NCI-H510A (cell line): ENCODE results near the gene ATPAF2.
A peak's percentile ranks its signal among the peaks of the same experiment; 100 is the strongest.

Source experiments
- DNase-seq: peaks from one replicate; lab custom pipeline; 2025; lab: John Stamatoyannopoulos, UW

ATPAF2 gene

DNA sequence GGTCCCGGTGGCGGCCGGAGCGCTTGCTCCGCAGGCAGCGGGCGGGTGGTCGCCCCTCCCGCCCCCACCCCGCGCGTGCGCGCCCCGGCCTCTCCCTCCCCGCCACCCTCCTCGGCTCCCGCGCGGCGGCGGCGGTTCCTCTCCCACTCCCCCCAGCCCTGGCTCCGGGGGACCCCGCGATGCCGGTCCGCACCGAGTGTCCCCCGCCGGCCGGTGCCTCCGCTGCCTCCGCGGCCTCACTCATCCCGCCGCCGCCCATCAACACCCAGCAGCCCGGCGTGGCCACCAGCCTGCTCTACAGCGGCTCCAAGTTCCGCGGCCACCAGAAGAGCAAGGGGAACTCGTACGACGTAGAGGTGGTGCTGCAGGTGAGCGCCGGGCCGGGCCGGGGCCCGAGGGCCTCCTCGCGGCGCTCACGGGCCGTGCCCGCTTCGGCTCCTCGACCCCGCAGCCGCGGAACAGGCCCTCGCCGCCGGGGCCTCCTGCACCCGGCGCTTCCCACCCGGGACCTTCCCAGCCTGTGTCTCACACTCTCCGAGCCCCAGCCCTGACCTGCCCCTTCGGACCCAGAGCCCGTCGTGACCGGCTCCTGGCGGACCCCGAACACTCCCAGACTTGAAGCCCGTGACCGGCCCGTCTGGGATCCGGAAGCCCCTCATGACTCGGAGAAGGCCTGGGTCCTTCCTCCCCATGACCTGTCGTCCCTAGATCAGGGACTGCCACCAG is 730 bp upstream of the ATPAF2 start:
- DNase-seq, result no peak

DNA sequence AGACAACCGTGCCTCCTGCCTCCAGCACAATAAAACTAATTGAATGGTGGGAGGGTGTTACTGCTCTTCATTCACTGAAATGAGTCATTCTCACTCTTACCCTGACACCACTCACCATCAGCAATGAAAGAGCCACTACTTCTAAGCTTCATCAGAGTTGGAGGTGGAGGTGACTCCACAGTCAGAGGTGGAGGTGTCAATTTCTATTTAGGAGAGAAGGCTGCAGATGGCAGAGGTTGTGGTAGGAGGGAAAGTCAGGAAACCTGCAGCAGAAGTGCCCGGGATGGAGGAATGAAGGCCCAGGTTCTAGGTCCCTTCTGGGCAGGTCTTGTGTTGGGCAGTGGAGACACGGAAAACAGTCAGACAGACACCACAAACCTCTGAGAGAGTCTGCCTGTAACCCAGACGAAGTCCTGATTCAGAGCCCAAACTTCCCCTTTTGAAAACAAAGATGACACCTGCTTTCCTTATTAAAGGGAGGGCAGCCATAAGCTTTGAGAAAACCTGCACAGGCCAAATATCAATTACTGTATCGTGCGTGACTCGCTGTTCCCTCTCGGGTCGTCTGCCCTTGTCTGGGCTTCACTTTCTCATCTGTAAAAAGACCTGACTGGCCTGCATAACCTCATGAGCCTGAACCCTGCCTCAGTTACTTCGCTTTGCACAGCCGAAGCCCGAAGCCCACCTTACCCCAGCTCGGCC is 668 bp downstream of the ATPAF2 start:
- DNase-seq, result no peak

DNA sequence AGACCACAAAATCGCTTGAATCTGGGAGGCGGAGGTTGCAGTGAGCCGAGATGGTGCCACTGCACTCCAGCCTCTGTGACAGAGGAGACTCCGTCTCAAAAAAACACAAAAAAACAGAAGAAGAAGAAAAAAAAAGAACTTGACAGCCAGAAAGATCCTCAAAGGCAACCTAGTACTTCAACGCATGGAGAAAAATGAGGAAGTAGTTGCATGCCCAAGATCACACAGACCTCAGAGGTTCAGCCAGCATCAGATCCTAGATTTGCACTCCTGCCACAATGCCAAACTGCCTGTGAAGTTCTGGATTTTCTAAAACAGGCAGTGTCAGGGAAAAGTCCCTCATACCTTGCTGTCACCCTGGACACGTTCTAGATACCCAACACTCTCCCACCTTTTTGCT is 1.5 kb downstream of the ATPAF2 start:
- DNase-seq, result no peak

DNA sequence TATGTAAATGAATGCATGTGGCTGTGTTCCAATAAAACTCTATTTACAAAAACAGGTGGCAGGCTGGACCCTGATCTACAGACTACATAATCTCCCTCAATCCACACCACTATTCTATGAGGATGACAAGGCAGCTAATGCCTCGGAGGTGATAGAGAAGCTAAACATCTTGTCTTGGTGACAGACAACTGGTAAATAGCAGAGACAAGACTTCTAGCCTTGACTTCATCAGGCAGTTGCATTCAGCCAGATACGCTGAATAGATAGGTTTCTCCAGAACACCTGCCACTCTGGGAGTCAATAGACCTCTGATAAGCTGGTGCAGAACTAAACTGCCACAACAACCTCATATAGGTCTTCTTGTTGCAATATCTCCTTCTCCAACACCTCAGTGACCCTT is 3.3 kb downstream of the ATPAF2 start:
- DNase-seq, result no peak

DNA sequence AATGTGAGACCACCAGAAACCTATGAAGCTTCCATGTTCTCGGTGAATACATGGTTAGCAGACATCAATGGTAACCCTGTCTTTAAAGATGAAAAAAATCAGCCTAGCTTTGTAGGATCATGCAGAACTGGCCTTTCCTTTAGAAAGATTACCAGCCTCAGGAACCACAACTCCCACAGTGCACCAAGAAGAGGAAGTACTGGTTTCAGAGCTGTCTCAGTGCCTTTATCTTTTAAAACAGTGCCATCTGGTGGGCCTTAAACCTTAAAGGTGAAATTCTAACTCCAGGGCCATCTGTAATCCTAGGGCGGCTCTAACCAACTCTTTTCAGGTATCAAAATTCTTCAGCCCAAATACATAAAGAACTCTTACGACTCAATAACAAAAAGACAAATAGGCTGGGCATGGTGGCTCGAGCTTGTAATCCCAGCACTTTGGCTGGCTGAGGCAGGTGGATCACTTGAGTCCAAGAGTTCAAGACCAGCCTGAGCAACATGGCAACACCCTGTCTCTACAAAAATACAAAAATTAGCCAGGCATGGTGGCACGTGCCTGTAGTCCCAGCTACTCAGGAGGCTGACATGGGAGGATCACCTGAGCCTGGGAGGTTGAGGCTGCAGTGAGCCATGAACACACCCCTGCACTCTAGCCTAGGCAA is 5.4 kb downstream of the ATPAF2 start:
- peak; percentile 71 for DNase-seq

DNA sequence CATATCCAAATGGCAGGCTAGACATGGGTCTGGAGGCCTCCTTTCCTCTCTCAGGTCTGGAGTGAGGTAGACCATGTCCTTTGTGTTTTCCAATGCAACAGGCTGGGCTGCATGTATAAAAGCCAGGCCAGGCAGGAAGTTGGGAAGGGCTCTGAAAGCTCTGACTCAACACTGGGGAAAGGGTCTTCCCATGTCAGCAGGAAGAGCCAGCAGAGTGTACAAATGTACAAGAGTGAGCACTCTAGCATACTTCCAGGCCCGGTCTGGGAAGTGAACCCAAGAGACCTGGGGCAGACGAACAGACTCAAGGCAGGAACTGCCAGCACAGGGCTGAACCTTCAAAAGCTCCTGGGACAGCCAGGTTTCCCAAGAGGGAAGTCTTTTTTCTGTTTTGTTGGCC is 7.0 kb downstream of the ATPAF2 start:
- no peak for DNase-seq

DNA sequence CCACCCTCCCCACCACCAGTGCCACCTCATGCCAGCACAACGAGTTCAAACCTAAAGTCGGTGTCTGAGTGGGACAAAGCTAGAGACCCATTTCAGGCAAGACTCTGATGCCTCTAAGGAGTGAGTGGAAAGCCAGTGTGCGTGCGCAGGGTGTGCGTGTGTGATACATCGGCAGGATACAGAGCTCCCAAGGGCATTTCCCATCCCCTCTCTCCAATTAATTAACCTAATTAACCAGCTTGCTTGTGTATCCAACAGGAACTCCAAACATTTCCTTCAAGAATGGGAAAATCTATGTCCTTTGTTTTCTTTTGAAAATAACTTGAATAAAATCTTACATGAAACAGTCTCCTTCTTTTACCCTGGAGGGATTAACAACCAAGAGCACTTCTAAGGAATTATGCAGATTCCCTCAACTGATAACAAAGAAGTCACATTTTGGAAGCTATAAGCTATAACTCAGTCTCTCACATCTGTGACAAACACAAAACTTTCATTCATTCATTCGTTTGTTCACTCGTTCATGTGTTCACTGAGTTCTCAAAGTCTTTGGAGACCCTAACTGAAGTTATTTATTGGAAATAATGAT is 9.9 kb downstream of the ATPAF2 start:
- no peak for DNase-seq

DNA sequence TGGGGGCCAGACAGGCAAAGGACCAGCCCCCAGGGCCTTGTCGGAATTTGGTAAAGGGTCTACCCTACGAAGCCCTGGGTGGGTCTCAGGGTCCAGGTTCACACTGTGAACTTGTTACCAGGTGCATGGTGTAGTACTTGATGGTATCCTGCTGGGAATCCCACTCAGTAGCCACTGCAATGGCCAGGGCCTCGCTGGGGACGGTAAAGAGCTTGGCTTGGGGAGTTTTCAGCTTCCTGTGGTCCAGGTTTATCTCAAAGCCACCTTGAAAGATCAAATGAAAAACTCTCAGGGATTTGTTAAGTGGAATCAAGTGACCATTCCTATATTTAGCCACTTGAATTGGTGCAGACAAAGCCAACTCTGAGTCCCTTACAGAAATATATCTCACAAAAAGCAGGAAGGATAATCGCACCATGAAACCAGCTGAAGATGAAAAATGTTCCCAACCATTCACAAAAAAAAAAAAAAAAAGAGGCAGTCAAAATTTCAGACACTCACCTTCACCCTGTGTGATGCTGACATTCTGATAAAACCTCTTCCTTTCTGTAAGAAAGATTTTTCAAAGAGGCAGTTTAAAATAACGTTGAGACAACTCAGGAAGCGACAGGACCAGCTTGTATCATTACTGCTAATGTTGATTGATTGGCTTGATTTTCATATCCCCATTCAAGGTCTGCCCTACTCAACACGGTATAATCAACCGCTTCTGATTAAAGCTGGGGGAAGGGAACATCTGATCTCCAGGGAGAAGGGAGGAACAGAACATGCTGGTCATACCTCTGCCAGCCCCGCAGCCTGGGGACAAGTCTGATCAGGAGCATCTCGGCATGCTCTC is 10.6 kb downstream of the ATPAF2 start:
- peak; percentile 25 for DNase-seq

DNA sequence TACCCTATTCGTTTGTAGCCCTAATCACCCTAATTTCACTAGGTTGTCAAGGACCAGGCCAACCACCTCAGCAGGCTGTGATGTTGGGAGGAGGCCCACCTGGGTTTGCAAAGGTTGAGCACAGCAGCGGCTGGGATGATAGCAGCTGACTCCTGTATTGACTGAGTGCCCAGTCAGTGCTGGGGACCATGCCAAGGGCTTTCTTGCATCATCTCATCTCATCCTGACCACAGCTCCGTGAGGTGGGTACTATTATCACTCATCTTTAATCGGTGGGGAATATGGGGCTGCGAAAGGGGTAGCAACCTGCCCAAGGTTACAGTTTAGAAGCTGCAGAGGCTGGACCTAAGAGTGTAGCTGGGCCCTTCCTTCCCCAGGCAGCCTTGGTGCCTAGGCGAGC is 11.7 kb downstream of the ATPAF2 start:
- DNase-seq, result no peak

DNA sequence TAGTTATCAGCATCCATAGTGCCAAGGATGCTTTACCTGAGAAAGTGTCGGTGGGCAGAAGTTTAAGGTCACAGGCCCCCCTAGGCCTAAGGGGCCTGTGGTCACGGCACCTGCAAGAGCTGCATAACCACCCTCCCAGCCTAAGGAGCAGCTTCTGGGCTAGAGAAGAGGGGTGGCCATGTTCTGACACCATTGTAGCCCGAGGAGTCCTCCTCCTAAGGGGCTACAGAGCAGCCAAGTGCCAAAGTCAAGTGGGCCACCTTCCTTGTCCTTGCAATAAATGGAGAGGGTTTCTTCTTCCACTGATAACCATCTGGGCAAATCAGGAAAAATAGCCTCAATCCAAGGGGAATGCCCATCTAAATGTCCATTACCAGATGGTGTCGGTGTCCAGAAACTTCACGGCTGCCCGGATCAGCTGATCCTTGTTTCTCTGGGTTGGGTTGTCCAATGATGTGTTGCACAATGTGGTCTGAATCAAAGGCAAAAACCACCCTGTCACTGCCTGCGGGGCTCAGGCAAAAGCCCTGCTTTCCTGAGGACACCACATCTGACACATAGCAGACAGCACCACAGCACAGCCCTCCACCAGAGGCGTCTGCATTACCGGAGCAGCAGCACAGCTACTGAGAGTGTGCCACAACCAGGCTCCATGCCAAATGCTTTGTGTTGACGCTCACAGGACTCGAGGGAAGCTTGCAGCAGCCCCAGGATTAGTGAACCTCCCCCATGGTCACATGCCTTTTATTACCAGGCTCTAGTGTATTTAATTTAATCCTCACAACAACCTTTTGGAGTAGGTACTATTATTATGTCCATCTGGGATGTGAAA is 12.8 kb downstream of the ATPAF2 start:
- DNase-seq, result no peak

DNA sequence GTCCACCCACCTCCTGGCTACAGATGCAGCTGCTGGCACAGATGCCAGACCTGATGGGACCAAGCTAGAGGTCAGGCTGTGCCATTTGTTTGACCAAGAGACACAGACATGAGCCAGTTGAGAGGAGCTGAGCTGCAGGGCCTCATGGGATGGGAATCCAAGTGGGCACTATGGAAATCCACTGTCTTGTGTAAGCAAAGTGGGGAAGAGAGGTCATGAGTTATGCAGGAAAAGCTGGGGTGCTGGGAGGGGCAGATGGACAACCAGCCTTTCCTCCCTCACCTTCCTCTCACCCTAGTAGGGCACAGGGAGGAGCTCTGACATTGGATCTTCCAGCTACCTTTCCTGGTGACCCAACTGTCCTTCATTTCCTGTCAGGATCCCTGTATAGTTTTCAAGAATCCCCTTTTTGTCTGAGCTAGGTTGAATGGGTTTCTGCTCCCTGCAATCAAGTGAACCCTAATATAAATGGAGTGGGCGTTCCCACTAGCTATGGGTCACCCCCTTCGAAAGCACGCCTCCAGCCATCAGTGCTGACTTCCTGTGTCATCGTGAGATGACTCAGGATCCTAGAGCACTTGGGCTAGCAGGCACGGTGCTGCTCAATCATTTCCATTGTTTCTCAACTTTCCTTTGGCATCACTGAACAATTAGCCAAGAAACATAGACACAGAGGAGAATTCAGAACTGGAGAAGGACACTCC is 13.6 kb downstream of the ATPAF2 start:
- no peak for DNase-seq

DNA sequence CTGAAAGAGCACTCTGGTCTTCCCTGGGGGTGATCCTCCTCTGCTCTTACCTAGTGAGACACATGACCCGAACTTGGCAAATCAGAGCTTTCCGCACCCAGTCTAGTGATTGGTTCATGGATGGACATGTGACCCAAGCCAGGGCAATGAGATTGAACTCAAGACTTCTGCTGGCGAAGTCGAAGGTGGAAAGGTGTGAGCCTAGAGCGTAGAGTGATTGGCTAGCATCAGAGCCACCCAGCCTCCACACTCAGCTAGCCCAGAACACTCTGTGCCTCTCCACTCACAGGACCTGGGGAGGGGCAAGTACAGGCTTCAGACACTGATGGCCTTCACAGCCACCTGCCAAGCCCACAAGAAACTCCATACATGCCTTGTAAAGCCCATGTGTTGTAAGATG is 17.6 kb downstream of the ATPAF2 start:
- no peak for DNase-seq

DNA sequence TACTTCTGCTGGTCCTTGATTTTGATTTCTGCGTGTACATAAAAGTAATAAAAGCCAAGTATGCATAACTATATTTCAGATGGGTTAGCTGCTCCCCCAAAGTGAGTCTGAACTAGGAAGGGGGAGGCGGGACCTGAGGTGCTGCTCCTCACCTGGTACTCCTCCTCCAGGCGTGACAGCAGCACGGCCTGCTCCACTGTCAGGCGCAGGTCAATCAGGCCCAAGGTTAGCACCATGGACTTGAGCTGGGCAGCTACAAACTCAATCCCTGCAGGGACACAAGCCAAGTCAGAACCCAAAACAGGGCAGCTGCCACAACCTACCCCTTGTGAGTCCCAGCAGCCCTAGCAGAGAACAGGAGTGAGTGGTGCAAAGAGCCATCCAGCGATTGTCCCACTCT is 18.0 kb downstream of the ATPAF2 start:
- no peak for DNase-seq

DNA sequence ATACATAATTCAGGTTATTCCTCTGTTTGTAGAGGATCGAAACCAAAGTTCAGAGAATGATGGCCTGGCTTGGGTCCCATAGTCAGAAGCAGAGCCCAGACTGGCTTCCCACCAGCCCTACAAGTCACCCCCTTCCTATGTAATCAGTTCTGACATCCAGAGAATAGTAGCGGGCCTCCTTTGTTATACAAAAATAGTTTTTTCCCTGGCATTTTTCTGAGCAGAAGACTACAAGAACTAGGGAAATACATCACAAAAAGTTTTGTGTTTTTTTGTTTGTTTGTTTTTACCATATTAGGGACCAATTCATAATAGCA is 19.2 kb downstream of the ATPAF2 start:
- no peak for DNase-seq

DNA sequence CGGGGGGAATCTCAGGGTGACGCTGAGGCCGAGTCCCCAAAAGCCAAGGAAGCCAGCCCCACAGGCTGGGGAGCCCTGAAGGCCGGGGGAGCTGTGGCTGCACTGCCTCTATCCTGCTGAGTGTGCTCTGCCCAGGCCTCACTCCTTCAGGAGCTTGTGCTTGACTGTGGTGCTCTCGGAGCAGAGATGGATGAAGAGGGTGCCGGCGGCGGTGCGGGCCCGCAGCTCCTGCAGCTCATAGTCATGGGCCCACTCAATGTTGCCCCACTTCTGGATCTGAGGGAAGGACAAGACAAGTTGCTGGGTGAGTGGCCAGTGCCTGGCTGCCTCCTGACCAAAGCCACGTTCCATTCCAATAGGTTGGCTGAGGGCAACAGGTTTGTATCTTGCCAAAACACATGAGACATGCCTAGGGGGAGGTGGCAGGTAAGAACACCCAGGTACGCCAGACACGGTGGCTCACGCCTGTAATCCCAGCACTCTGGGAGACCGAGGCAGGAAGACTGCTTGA is 20.5 kb downstream of the ATPAF2 start:
- no peak for DNase-seq

DNA sequence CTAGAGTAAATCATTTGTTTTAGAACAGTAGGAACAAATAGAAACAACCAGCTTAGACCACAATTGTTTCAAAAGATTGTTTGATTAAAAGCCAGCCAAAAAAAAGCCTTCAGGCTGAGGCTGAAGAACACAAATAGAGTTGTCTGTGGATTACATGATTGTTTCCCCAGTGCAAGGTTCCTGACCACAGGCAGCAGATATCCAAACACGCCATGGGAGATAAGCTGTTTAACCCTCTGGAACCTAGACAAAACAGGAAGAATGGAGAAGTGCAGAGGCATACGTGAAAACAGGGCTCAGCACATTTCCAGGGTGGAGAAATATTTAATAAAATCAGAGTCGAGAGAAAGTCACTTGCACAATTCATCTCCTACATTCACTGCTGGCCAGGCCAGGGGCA is 21.0 kb downstream of the ATPAF2 start:
- DNase-seq, result no peak

DNA sequence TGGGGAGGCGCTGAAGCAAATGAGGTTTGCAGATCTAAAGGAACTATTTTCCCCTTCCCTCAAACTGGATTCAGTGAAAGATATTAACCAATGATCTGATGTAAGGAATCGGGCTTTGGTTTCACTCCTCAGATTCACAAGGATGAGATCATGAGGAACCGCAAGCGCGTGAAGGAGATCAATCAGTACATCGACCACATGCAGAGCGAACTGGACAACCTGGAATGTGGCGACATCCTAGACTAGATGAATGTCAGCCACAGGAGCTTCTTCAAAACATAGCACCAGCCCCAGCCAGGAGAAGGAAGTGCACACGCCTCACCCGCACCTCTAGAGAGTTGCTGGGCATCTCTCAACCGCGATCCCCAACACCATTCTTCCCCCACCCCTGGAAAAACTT is 22.5 kb downstream of the ATPAF2 start:
- DNase-seq, result no peak

DNA sequence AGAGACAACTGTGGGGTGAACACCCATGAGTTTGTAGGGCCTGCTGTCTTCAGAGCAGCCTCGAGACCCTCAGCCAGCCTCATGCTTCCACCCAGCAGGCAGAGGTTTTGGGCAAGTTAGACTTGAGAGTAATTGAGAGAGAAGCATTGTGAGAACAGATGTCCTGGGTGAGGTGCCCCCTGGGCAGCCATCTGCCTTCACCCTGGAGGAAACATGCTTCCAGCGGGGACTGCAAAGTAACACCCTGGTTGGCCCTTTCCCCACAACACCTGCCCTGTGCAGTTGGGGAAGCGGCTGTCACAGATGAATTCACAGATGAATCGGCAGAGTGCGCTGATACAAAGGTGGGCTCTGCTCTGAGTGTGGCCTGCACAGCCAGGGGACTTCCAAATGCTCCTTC is 23.4 kb downstream of the ATPAF2 start:
- DNase-seq, result no peak

DNA sequence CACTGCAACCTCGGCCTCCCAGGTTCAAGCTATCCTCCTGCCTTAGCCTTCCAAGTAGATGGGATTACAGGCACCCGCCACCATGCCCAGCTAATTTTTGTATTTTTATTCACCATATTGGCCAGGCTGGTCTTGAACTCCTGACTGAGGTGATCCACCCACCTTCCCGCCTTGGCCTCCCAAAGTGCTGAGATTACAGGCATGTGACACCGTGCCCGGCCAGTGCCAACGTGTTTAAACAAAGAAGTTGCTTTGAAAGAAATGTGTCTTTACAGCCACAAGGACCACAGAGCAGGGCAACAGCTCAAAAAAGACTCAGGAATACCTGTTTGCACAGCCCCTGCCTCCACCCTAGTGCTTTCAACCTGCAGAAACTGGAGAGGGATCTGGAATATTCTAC is 25.0 kb downstream of the ATPAF2 start:
- no peak for DNase-seq

DNA sequence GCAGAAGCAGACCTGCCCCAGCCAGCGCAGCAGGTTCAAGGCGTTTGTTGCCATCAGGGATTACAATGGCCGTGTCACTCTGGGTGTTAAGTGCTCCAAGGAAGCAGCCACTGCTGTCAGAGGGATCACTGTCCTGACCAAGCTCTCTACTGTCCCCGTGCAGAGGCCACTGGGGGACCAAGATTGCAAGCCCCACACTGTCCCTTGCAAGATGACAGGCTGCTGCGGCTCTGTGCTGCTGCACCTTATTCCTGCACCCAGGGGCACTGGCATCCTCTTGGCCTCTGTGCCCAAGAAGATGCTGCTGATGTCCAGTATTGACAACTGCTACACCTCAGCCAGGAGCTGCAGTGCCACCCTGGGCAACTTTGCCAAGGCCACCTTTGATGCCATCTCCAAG is 27.7 kb downstream of the ATPAF2 start:
- DNase-seq, result no peak
